ENCODE data around the gene TMEM192. TPM values are rescaled to one million over a fixed set of nuclear protein-coding genes. Genes with fewer than 3 reads are reported as not detected.

Gene TMEM192
- total and polyA plus RNA-seq, 12 donors, result 4.5 to 23.1 (median 16.6) TPM

DNA sequence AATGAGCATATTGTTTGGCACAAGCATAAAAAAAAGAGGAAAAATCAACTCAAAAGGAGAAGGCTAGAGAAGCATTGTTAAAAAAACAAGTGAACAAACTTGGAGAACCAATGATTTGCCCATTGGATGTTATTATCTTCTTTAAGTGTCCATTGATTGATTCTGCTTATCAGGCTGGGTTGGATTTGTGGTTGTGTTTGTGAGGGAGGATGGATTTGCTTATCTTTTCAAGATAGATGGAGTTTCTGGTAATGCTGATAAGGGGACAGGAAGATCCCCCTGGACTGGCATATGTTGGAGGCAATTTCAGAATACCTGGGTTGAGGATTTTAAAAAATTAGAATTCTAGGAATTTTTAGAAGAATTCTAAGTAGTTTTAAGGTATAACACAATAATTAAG lies 41.8 kb upstream of the TMEM192 start:
- H3K4me1 ChIP-seq, result no peaks in the 10 kb centered on the region
- ATAC-seq, result no peak
- H3K36me3 ChIP-seq, result no peaks in the 10 kb centered on the region
- H3K4me3 ChIP-seq, result no peak overlapping the region
- TF ChIP-seq, protein P1, sequence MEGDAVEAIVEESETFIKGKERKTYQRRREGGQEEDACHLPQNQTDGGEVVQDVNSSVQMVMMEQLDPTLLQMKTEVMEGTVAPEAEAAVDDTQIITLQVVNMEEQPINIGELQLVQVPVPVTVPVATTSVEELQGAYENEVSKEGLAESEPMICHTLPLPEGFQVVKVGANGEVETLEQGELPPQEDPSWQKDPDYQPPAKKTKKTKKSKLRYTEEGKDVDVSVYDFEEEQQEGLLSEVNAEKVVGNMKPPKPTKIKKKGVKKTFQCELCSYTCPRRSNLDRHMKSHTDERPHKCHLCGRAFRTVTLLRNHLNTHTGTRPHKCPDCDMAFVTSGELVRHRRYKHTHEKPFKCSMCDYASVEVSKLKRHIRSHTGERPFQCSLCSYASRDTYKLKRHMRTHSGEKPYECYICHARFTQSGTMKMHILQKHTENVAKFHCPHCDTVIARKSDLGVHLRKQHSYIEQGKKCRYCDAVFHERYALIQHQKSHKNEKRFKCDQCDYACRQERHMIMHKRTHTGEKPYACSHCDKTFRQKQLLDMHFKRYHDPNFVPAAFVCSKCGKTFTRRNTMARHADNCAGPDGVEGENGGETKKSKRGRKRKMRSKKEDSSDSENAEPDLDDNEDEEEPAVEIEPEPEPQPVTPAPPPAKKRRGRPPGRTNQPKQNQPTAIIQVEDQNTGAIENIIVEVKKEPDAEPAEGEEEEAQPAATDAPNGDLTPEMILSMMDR (IDR thresholded peaks at IDR 0.05), result no peak
- peaks cover 0 to 18% (median 0%) of the 10 kb centered on the region in 11 donors for H3K9me3 ChIP-seq
- intact Hi-C loops (cut with DNase I), result no loop called here
- no peak for DNase-seq
- no peak overlapping the region for H3K27ac ChIP-seq
- H3K27me3 ChIP-seq, result peaks cover 0 to 17% (median 6%) of the 10 kb centered on the region in 7 donors

DNA sequence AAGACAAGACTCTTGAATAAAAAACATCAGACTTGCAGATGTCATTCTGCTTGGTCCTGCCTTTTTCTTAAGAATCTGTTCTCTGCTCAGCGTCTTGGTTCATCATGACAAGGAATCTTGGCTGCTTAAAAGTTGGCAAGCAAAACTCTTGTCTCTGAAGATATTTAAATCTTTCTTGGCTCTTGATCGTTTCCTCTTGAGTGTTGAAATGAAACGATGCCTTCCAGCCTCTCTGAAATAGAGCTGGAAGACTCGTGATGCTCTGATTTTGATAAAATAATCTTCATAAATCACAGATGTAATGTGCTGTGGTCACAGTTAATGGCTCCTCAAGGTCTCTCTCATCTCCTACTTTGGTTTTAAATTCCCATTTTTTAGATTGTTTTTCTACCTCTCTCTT lies 39.9 kb upstream of the TMEM192 start:
- DNase-seq (no peak), ATAC-seq (no peak)
- peaks cover 0 to 22% (median 6%) of the 10 kb centered on the region in 7 donors for H3K27me3 ChIP-seq
- no peak overlapping the region for H3K4me3 ChIP-seq
- H3K9me3 ChIP-seq, result peaks cover 0 to 9% (median 0%) of the 10 kb centered on the region in 11 donors
- H3K4me1 ChIP-seq, result no peaks in the 10 kb centered on the region
- H3K36me3 ChIP-seq, result no peaks in the 10 kb centered on the region
- intact Hi-C loops (cut with DNase I), result loop anchor here in 1 of 10 donors (2.0 kb wide), 1 partner anchor 24 kb away; no protein-coding TSS in a partner anchor
- TF ChIP-seq, protein P1 (IDR thresholded peaks at IDR 0.05), result no peak
- WGBS, 2 donors, result 8 to 15% methylated on average over 4 of the region's 4 CpGs
- no peak overlapping the region for H3K27ac ChIP-seq

DNA sequence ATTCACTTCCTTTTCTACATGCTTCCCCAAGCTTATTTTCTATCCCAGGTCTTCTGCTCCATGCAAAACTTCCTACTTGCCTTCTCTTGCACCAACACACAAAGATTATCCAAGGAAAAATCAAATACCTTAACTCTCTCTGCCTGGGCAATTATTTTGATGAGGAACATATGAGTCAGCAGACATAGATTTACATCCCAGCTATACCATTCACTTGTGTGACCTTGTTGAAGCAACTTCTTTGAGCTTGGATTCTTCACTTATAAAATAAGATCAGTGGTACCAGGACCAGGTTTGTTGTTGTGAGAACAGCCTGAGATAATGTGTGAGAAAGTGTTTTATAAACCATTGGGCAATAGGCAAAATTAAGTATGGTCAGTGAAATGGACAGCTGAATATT lies 39.1 kb upstream of the TMEM192 start:
- Histone ChIP-seq H3K9me3 (peaks cover 0 to 1% (median 0%) of the 10 kb centered on the region in 11 donors), H3K4me1 (no peaks in the 10 kb centered on the region), H3K27me3 (peaks cover 0 to 22% (median 6%) of the 10 kb centered on the region in 7 donors), H3K27ac (no peak overlapping the region), H3K36me3 (no peaks in the 10 kb centered on the region), H3K4me3 (no peak overlapping the region)
- ATAC-seq (no peak), DNase-seq (no peak)
- intact Hi-C loops (cut with DNase I), result loop anchor here in 1 of 10 donors (2.0 kb wide), 1 partner anchor 25 kb away; no protein-coding TSS in a partner anchor
- TF ChIP-seq, protein P1 (IDR thresholded peaks at IDR 0.05), result no peak

DNA sequence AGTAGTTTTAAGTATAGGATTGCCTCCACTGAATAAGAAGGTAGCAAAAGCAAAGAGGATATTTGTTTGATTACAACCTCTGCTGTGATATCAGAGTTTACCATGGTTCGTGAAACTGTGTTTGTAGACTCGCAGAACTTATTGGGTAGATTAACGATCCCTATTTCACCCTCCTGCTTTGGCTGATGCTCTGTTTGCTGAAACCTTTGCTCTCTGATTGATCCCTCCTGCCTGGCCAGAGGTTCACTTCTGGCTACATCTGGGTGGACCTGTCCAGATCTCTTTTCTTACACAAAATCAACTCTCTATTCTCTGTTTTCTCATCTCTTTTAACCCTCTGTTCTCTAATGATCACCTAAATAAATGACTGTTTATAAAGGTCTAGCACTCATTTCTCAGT lies 37.9 kb upstream of the TMEM192 start:
- H3K4me1 ChIP-seq, result no peaks in the 10 kb centered on the region
- intact Hi-C loops (cut with DNase I), result no loop called here
- ATAC-seq (no peak), DNase-seq (no peak)
- H3K27me3 ChIP-seq, result peaks cover 0 to 22% (median 6%) of the 10 kb centered on the region in 7 donors
- TF ChIP-seq, protein P1 (IDR thresholded peaks at IDR 0.05), result no peak
- no peaks in the 10 kb centered on the region for H3K36me3 ChIP-seq
- no peaks in the 10 kb centered on the region for H3K9me3 ChIP-seq
- 91% methylated on average over 3 of the region's 3 CpGs for WGBS, 2 donors
- no peak overlapping the region for H3K4me3 ChIP-seq
- no peak overlapping the region for H3K27ac ChIP-seq

Data from heart right ventricle (tissue), 16 donors.